Cardiac fibroblast (primary cell): Measurements from ENCODE around the gene ANKRD52.

Experiments used
- DNase-seq, 2 donors: peaks; one replicate each; pipeline versions ENCODE4 v3.0.0 to v3.0.0-alpha.2; 2010; ENCODE audit warnings: low read depth in 2 of 2
- H3K4me3 ChIP-seq, 2 donors: replicated peaks in 1 of 2; 1 replicate in 1 of 2; 2 replicates in 1 of 2; pipeline ENCODE4 v1.5.1; 2011; ENCODE audit warnings: low read depth in 2 of 2, low read length in 2 of 2, mild to moderate bottlenecking in 2 of 2, moderate library complexity in 1 of 2
- TF ChIP-seq, protein P1 (sequence below): IDR thresholded peaks from one replicate; pipeline ENCODE4 v1.5.1; 2011; ENCODE audit warnings: low read depth, mild to moderate bottlenecking, low read length, inconsistent platforms

The ANKRD52 gene

DNA sequence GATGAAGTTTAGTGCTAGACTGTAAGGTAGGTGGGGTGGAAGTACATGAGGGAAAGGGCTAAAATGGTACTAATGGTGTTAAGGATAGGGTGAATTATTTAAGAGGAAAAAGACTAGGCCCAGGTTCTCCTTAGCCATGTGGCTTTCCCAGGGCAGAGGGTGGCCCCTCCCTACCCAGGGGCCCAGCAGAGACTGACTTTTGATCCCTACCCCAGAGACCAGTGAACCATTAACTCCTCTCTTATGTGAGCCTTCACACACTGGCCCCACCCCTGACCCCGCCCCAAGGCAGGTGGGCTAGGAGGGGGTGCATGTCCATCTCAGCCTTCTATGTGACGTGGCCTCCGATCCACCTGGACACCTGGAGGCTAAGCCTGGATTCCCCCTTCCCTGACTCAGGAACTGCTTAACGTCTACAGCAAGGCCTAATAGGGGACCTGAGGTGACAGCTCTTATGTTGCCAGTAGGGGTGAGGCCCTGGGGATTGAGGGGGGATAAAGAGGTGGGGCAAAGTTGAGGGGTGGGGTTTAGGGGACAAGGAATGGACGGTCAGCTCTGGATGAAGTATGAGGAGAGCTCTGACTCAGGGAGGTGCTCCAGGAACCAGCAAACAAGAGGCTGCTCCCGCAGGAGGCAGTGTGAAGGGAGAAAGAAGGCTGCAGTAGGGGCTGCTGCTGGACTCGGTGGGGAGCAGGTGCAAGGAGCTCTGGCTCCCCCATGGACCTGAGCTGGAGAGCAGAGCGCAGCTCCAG lies 27.6 kb downstream of the ANKRD52 start:
- H3K4me3 ChIP-seq: no peak overlapping the region
- no peak for DNase-seq
- TF ChIP-seq, protein P1, sequence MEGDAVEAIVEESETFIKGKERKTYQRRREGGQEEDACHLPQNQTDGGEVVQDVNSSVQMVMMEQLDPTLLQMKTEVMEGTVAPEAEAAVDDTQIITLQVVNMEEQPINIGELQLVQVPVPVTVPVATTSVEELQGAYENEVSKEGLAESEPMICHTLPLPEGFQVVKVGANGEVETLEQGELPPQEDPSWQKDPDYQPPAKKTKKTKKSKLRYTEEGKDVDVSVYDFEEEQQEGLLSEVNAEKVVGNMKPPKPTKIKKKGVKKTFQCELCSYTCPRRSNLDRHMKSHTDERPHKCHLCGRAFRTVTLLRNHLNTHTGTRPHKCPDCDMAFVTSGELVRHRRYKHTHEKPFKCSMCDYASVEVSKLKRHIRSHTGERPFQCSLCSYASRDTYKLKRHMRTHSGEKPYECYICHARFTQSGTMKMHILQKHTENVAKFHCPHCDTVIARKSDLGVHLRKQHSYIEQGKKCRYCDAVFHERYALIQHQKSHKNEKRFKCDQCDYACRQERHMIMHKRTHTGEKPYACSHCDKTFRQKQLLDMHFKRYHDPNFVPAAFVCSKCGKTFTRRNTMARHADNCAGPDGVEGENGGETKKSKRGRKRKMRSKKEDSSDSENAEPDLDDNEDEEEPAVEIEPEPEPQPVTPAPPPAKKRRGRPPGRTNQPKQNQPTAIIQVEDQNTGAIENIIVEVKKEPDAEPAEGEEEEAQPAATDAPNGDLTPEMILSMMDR: no peak

GRCh38 chr12:56229916-56230431 lies 28.2 kb downstream of the ANKRD52 start, which contains the start of gene SLC39A5:
SLC39A5 (plus strand) TSS chr12:56230051; CDS start chr12:56231275, 1,224 bp downstream.
- no peak within 1 kb of the TSS for H3K4me3 ChIP-seq
- TF ChIP-seq, protein P1: no peak
- no peak for DNase-seq

DNA sequence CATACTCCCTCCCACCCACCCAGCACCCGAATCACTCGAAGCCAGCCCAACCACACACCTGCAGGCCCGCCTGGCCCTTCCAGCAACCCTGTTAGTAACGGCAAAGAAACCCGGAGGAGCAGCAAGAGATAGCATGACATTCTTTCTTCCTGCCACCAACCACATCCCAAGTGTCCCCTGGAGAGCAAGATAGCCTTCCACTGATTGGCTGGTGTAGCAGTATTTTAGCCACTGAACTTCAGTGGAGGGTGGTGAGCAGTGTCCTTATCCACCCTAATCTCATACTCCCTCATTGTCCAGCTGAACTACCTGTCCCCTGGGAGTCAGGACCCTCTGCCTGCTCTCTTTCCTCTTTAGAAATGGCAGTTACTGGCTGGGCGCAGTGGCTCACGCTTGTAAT lies 29.1 kb downstream of the ANKRD52 start:
- TF ChIP-seq, protein P1: no peak
- no peak overlapping the region for H3K4me3 ChIP-seq
- DNase-seq: no peak

- H3K4me3 ChIP-seq: peak overlapping the region; percentile 72 to 75
- TF ChIP-seq, protein P1: no peak
- no peak for DNase-seq
Measured at GRCh38 chr12:56224954-56225353, 33.2 kb downstream of the ANKRD52 start.

- TF ChIP-seq, protein P1: peak; percentile 59
- DNase-seq: peak; percentile 98 to 99
- peak within 1 kb of the TSS; percentile 72 to 75 for H3K4me3 ChIP-seq
Measured at GRCh38 chr12:56224102-56224701, 34.0 kb downstream of the ANKRD52 start, which contains the start of gene NABP2. NABP2 (plus strand) TSS chr12:56224342; CDS start chr12:56224857, 515 bp downstream.

DNA sequence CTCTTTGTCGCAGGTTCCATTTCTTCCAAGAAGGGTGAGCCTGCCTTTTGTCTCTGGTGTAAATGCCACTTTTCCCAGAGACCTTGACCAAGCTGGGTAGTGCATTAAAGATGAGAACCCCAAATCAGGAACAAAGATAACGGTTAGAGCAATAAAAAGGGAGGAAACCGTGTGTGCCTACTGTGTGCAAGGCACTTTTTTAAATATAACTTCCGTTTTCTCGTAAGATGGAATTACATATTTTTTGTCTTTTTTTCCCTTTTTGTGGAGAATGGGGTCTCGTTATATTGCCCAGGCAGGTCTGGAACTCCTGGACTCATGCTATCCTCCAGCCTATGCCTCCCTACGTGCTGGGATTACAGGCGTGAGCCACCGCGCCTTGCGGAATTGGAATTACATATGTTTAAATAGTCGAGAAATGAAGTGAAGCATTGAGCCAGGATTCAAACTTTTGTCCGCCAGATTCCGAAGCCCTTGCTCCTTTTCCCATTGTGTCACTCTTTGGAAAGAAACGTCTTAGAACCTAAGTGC lies 34.5 kb downstream of the ANKRD52 start:
- DNase-seq: no peak
- TF ChIP-seq, protein P1: no peak

More for the DNA sequence above, 34.5 kb downstream of the ANKRD52 start:
- peak overlapping the region in 1 of 2 donors; percentile 38 for H3K4me3 ChIP-seq
